Neural crest cell (in vitro differentiated cells): ENCODE measurements around the gene TNS2. TPM values are rescaled to one million over a fixed set of nuclear protein-coding genes. Genes with fewer than 3 reads are reported as not detected.
A peak's percentile ranks its signal among the peaks of the same experiment; 100 is the strongest.

Experiments used
- DNase-seq: peaks from one replicate; pipeline ENCODE4 v3.0.0; 2021; ENCODE audit warnings: low read depth, mixed read lengths, low spot score
- H3K27ac Mint-ChIP-seq: one replicate; pipeline ENCODE4 v1.8.0; 2021; ENCODE audit warnings: mild to moderate bottlenecking, mixed read lengths; ENCODE audit not compliant: unreplicated experiment
- H3K27me3 Mint-ChIP-seq: 2 replicates; pipeline ENCODE4 v1.8.0; 2021; ENCODE audit warnings: low read depth, mild to moderate bottlenecking, mixed read lengths
- H3K36me3 Mint-ChIP-seq: 2 replicates; pipeline ENCODE4 v1.8.0; 2021; ENCODE audit warnings: low read depth, mild to moderate bottlenecking, mixed read lengths
- H3K4me1 Mint-ChIP-seq: 2 replicates; pipeline ENCODE4 v1.8.0; 2021; ENCODE audit warnings: mixed read lengths
- H3K4me3 Mint-ChIP-seq: one replicate; pipeline ENCODE4 v1.8.0; 2021; ENCODE audit warnings: mild to moderate bottlenecking, mixed read lengths
- H3K9me3 Mint-ChIP-seq: 2 replicates; pipeline ENCODE4 v1.8.0; 2021; ENCODE audit warnings: mixed read lengths
- CTCF ChIP-seq: fragments of 200-600 bp; sonication (generic); conservative IDR thresholded peaks from 2 replicates; pipeline ENCODE4 v1.5.0; 2021; ENCODE audit warnings: antibody characterized with exemption, mild to moderate bottlenecking
- total RNA-seq: library from RNA; stranded (reverse); gene quantifications from 2 replicates; pipeline ENCODE4 v1.2.1, GENCODE V29; 2021

The TNS2 gene
- total RNA-seq, 1 donor from 2014 or later: 14.2 TPM

GRCh38 chr12:53068811-53069585, 19.1 kb downstream of the TNS2 start:
- Mint-ChIP-seq H3K4me3 (no peak overlapping the region), H3K27ac (no peak overlapping the region)
- no peak for DNase-seq

GRCh38 chr12:53069621-53070410, 20.0 kb downstream of the TNS2 start:
- H3K27ac Mint-ChIP-seq: no peak overlapping the region
- peaks cover 15% of the 10 kb centered on the region for H3K36me3 Mint-ChIP-seq

More at GRCh38 chr12:53068811-53069585, 19.1 kb downstream of the TNS2 start:
- Mint-ChIP-seq H3K9me3 (no peaks in the 10 kb centered on the region), H3K27me3 (no peaks in the 10 kb centered on the region), H3K36me3 (peaks cover 7% of the 10 kb centered on the region), H3K4me1 (peaks cover 31% of the 10 kb centered on the region)
- TF ChIP-seq CTCF: no peak

GRCh38 chr12:53070877-53071492, 21.1 kb downstream of the TNS2 start:
- H3K4me1 Mint-ChIP-seq: peaks cover 37% of the 10 kb centered on the region
- no peaks in the 10 kb centered on the region for H3K9me3 Mint-ChIP-seq
- no peak overlapping the region for H3K4me3 Mint-ChIP-seq
- no peaks in the 10 kb centered on the region for H3K27me3 Mint-ChIP-seq
- DNase-seq: no peak
- TF ChIP-seq CTCF: no peak
- no peak overlapping the region for H3K27ac Mint-ChIP-seq
- H3K36me3 Mint-ChIP-seq: peaks cover 15% of the 10 kb centered on the region

More at GRCh38 chr12:53069621-53070410, 20.0 kb downstream of the TNS2 start:
- Mint-ChIP-seq H3K4me3 (no peak overlapping the region), H3K27me3 (no peaks in the 10 kb centered on the region), H3K9me3 (no peaks in the 10 kb centered on the region), H3K4me1 (peaks cover 39% of the 10 kb centered on the region)
- no peak for TF ChIP-seq CTCF
- no peak for DNase-seq

GRCh38 chr12:53071591-53072551, 22.0 kb downstream of the TNS2 start:
- Mint-ChIP-seq H3K4me1 (peaks cover 33% of the 10 kb centered on the region), H3K36me3 (peaks cover 15% of the 10 kb centered on the region), H3K27ac (peak overlapping the region; percentile 66), H3K27me3 (no peaks in the 10 kb centered on the region), H3K9me3 (no peaks in the 10 kb centered on the region), H3K4me3 (peak overlapping the region; percentile 69)
- no peak for TF ChIP-seq CTCF
- DNase-seq: no peak
